Fibroblast of pulmonary artery (primary cell): ENCODE measurements around the gene SLC9A3.

Source experiments
- DNase-seq: peaks from one replicate; pipeline ENCODE4 v3.0.0-alpha.2; 2010; ENCODE audit warnings: low read depth
- H3K4me3 ChIP-seq: replicated peaks from 2 replicates; pipeline ENCODE4 v1.5.1; 2011; ENCODE audit warnings: low read depth, mild to moderate bottlenecking, control low read depth, low read length, moderate library complexity
- TF ChIP-seq, protein P1 (sequence below): IDR thresholded peaks from 2 replicates; pipeline ENCODE4 v1.5.1; 2011; ENCODE audit warnings: mild to moderate bottlenecking, control low read depth, low read length, inconsistent platforms; ENCODE audit errors: missing control alignments

SLC9A3 gene

GRCh38 chr5:462051-462481 is 62.2 kb downstream of the SLC9A3 start:
- DNase-seq: no peak
- TF ChIP-seq, protein P1, sequence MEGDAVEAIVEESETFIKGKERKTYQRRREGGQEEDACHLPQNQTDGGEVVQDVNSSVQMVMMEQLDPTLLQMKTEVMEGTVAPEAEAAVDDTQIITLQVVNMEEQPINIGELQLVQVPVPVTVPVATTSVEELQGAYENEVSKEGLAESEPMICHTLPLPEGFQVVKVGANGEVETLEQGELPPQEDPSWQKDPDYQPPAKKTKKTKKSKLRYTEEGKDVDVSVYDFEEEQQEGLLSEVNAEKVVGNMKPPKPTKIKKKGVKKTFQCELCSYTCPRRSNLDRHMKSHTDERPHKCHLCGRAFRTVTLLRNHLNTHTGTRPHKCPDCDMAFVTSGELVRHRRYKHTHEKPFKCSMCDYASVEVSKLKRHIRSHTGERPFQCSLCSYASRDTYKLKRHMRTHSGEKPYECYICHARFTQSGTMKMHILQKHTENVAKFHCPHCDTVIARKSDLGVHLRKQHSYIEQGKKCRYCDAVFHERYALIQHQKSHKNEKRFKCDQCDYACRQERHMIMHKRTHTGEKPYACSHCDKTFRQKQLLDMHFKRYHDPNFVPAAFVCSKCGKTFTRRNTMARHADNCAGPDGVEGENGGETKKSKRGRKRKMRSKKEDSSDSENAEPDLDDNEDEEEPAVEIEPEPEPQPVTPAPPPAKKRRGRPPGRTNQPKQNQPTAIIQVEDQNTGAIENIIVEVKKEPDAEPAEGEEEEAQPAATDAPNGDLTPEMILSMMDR: no peak
- H3K4me3 ChIP-seq: no peak overlapping the region

DNA sequence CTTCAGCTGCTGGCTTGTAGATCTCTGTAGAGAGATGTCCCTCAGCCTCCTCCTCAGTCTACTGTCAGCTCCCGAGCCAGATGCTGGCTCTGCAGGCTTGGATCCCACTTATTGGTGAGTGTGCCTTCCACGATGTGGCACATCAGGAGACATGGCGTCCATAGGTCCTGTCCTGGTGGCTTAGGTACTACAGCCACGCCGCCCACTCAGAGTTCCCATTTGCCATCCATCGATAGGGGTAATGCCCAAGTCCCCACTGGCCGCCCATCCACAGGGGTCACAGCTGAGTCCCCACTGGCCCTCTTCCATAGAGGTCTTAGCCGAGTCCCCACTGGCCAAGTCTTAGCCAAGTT is 64.0 kb downstream of the SLC9A3 start:
- no peak overlapping the region for H3K4me3 ChIP-seq
- TF ChIP-seq, protein P1: no peak
- DNase-seq: no peak

- no peak overlapping the region for H3K4me3 ChIP-seq
- DNase-seq: no peak
- TF ChIP-seq, protein P1: no peak
These were observed 64.5 kb downstream of the SLC9A3 start for GRCh38 chr5:459562-460272.

GRCh38 chr5:458547-459353 is 65.5 kb downstream of the SLC9A3 start:
- TF ChIP-seq, protein P1: no peak
- peak; percentile 45 for DNase-seq

GRCh38 chr5:457195-457961 is 66.9 kb downstream of the SLC9A3 start:
- DNase-seq: no peak
- TF ChIP-seq, protein P1: no peak

More at GRCh38 chr5:458547-459353, 65.5 kb downstream of the SLC9A3 start:
- H3K4me3 ChIP-seq: no peak overlapping the region

DNA sequence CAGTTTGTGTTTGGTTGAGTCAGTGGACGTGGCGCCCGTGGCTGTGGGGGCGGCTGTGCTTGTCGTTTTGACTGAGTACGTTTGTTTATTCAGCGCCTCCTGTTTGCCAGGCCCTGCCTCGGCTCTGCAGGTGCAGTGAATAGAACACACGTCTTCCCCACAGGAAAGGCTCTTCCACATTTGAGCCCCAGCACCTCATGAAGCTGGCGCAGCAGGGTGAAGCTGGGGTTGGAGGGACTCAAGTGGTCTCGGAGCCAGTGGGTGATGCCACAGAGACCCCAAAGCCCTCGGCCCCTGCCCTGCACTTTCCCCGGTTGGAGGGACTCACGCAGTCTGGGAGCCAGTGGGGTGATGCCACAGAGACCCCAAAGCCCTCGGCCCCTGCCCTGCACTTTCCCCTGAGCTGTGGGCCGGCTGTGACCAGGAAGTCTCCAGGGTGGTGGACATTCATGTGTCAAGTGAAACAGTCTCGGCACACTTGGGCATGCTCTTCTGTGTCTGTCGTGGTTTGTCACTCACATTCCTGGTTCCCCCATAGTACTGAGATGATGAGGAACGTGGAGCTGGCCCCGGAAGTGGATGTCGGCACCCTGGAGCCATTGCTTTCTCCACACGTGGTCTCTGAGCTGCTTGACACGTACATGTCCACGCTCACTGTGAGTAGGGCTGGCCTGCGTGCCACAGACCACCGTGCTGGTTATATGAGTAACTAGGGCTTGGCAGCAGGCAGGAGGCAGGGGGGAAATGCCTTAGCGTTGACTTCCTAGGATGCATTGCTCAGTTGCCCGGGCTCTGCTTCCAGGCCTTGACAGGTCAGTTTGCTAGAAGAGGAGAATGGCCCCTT is 67.7 kb downstream of the SLC9A3 start:
- H3K4me3 ChIP-seq: no peak overlapping the region
- no peak for DNase-seq

More at GRCh38 chr5:457195-457961, 66.9 kb downstream of the SLC9A3 start:
- no peak overlapping the region for H3K4me3 ChIP-seq

More for the DNA sequence above, 67.7 kb downstream of the SLC9A3 start:
- TF ChIP-seq, protein P1: no peak
